Esophagus squamous epithelium (tissue), 5 donors: ENCODE measurements around the gene NR6A1. TPM values are rescaled to one million over a fixed set of nuclear protein-coding genes. Genes with fewer than 3 reads are reported as not detected.

ENCODE experiments used
- DNase-seq: peaks from one replicate; lab custom pipeline; 2025; lab: John Stamatoyannopoulos, UW
- H3K27ac ChIP-seq, 4 donors: fragments of 200-600 bp; sonication (generic); one replicate each; pipeline ENCODE4 v1.5.1; 2016 to 2019; ENCODE audit warnings: mild to moderate bottlenecking in 1 of 4
- H3K27me3 ChIP-seq, 4 donors: fragments of 200-600 bp; sonication (generic); 1 replicate in 3 of 4; 2 replicates in 1 of 4; pipeline versions ENCODE4 v1.5.1 to v1.6.0; 2017 to 2021; ENCODE audit warnings: antibody characterized with exemption in 1 of 4
- H3K36me3 ChIP-seq, 3 donors: fragments of 200-600 bp; sonication (generic); one replicate each; pipeline ENCODE4 v1.5.1; 2016 to 2019
- H3K4me1 ChIP-seq, 3 donors: fragments of 200-600 bp; sonication (generic); one replicate each; pipeline ENCODE4 v1.5.1; 2017 to 2019
- H3K4me3 ChIP-seq, 4 donors: fragments of 200-600 bp; sonication (generic); 1 replicate in 3 of 4; 2 replicates in 1 of 4; pipeline ENCODE4 v1.5.1; 2016 to 2019; ENCODE audit warnings: mild to moderate bottlenecking in 2 of 4, moderate library complexity in 1 of 4
- H3K9me3 ChIP-seq, 3 donors: fragments of 200-600 bp; sonication (generic); one replicate each; pipeline ENCODE4 v1.5.1; 2016 to 2019
- POLR2A ChIP-seq, 4 donors: fragments of 450-650 bp; IDR thresholded peaks; one replicate each; pipeline ENCODE4 v1.6.1; 2017; ENCODE audit warnings: antibody characterized with exemption in 4 of 4, mild to moderate bottlenecking in 4 of 4, moderate library complexity in 3 of 4
- WGBS, 2 donors: methylation state at CpG; one replicate each; pipeline ENCODE4 v1.1.5; 2018; 5-methylcytosine and 5-hydroxymethylcytosine counted together
- intact Hi-C: fragments of 100-400 bp; cut with DNase I; formaldehyde crosslinking; loops from one replicate; pipeline ENCODE4 v1.15.0; 2022
- total RNA-seq, 4 donors: library from RNA; depleted of rRNA; stranded (reverse); fragments of >200 nt; gene quantifications; one replicate each; pipeline ENCODE4 v1.1.0, GENCODE V29; 2016
- TF ChIP-seq, protein P1 (sequence below), 6 experiments: fragments of 450-650 bp in 4 of 6; fragments of 200-600 bp in 2 of 6; sonication (generic) in 2 of 6; IDR thresholded peaks; one replicate each; pipeline ENCODE4 v1.5.1; 2016 to 2019; ENCODE audit warnings: antibody characterized with exemption in 6 of 6, mild to moderate bottlenecking in 4 of 6, moderate library complexity in 4 of 6
- donor health status: DM: yes; HTN: yes; CAD: no.

The NR6A1 gene
- total RNA-seq, 4 donors from 2014 or later = 1.9 to 4.0 (median 2.7) TPM

- Histone ChIP-seq H3K4me3 (no peak overlapping the region), H3K36me3 (no peaks in the 10 kb centered on the region), H3K9me3 (no peaks in the 10 kb centered on the region), H3K27ac (no peak overlapping the region), H3K27me3 (peaks cover 0 to 82% (median 4%) of the 10 kb centered on the region in 4 donors), H3K4me1 (peaks cover 0 to 8% (median 7%) of the 10 kb centered on the region in 3 donors)
- DNase-seq = no peak
- WGBS, 2 donors = 71 to 81% methylated on average over 6 to 7 of the region's 7 CpGs
- no peak for TF ChIP-seq POLR2A (IDR thresholded peaks at IDR 0.05)
- TF ChIP-seq, protein P1, sequence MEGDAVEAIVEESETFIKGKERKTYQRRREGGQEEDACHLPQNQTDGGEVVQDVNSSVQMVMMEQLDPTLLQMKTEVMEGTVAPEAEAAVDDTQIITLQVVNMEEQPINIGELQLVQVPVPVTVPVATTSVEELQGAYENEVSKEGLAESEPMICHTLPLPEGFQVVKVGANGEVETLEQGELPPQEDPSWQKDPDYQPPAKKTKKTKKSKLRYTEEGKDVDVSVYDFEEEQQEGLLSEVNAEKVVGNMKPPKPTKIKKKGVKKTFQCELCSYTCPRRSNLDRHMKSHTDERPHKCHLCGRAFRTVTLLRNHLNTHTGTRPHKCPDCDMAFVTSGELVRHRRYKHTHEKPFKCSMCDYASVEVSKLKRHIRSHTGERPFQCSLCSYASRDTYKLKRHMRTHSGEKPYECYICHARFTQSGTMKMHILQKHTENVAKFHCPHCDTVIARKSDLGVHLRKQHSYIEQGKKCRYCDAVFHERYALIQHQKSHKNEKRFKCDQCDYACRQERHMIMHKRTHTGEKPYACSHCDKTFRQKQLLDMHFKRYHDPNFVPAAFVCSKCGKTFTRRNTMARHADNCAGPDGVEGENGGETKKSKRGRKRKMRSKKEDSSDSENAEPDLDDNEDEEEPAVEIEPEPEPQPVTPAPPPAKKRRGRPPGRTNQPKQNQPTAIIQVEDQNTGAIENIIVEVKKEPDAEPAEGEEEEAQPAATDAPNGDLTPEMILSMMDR (IDR thresholded peaks at IDR 0.05) = no peak
- intact Hi-C loops = no loop called here
These were observed 298.3 kb downstream of the NR6A1 start for GRCh38 chr9:124472770-124473169.

DNA sequence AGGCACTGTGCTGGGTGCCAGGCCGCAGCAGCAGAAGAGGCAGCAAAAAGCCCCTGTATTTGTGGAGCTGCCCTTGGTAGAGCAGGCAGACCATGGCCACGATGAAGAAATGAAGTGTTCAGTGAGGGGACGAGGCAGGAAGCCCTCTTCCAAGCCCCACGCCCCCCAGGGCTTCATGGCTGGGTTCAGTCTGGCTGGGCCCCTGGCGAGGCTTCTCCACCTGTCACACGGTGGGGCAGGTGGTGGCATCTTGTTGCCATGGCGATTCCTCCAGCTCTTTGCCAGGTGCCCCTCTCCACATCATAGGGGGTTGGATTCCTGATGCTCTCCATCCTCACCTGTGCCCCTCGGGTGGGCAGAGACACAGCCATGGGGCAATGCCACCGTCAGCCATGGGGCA, 299.4 kb downstream of the NR6A1 start:
- Histone ChIP-seq H3K27me3 (peaks cover 0 to 72% (median 3%) of the 10 kb centered on the region in 4 donors), H3K4me1 (no peaks in the 10 kb centered on the region), H3K27ac (no peak overlapping the region), H3K4me3 (no peak overlapping the region), H3K36me3 (no peaks in the 10 kb centered on the region), H3K9me3 (no peaks in the 10 kb centered on the region)
- intact Hi-C loops = no loop called here
- TF ChIP-seq, protein P1 (IDR thresholded peaks at IDR 0.05) = no peak
- no peak for TF ChIP-seq POLR2A (IDR thresholded peaks at IDR 0.05)
- WGBS, 2 donors = 63 to 72% methylated on average over 6 to 7 of the region's 9 CpGs
- no peak for DNase-seq

- TF ChIP-seq, protein P1 (IDR thresholded peaks at IDR 0.05) = no peak
- TF ChIP-seq POLR2A (IDR thresholded peaks at IDR 0.05) = no peak
- WGBS, 2 donors = 60 to 80% methylated on average over 1 to 2 of the region's 7 CpGs
- no peak overlapping the region for H3K27ac ChIP-seq
- no peaks in the 10 kb centered on the region for H3K36me3 ChIP-seq
- H3K27me3 ChIP-seq = peaks cover 0 to 68% (median 0%) of the 10 kb centered on the region in 4 donors
- no peaks in the 10 kb centered on the region for H3K4me1 ChIP-seq
- intact Hi-C loops = no loop called here
- H3K4me3 ChIP-seq = no peak overlapping the region
- no peak for DNase-seq
- no peaks in the 10 kb centered on the region for H3K9me3 ChIP-seq
These were observed 300.4 kb downstream of the NR6A1 start for GRCh38 chr9:124470726-124471125.

DNA sequence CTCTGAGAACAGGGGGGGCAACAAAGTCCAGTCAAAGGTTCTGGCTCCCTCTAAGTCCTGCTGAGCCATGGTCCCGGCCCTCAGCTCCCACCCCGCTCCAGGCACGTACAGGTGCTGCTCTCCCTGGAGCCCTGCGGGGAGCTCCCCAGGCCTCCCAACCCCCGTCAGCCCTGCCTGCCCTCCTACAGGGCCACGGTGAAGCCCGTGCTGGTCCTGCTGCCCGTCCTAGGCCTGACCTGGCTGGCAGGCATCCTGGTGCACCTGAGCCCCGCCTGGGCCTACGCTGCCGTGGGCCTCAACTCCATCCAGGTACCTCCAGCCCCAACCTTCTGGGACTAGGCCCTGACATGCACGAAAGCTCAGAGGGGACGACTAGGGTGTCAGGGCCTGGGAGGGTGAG, 300.8 kb downstream of the NR6A1 start:
- no peaks in the 10 kb centered on the region for H3K4me1 ChIP-seq
- H3K27me3 ChIP-seq = peaks cover 0 to 64% (median 0%) of the 10 kb centered on the region in 4 donors
- intact Hi-C loops = no loop called here
- no peaks in the 10 kb centered on the region for H3K36me3 ChIP-seq
- TF ChIP-seq, protein P1 (IDR thresholded peaks at IDR 0.05) = no peak
- TF ChIP-seq POLR2A (IDR thresholded peaks at IDR 0.05) = no peak
- H3K27ac ChIP-seq = no peak overlapping the region
- no peaks in the 10 kb centered on the region for H3K9me3 ChIP-seq
- 75 to 89% methylated on average over 2 to 3 of the region's 13 CpGs for WGBS, 2 donors
- DNase-seq = no peak
- H3K4me3 ChIP-seq = no peak overlapping the region

GRCh38 chr9:124469011-124469832, 301.9 kb downstream of the NR6A1 start:
- Histone ChIP-seq H3K4me3 (no peak overlapping the region), H3K27me3 (peaks cover 0 to 53% (median 0%) of the 10 kb centered on the region in 4 donors), H3K36me3 (no peaks in the 10 kb centered on the region), H3K9me3 (no peaks in the 10 kb centered on the region), H3K4me1 (no peaks in the 10 kb centered on the region), H3K27ac (no peak overlapping the region)
- intact Hi-C loops = no loop called here
- WGBS, 2 donors = 65 to 67% methylated on average over 10 to 13 of the region's 28 CpGs
- TF ChIP-seq, protein P1 (IDR thresholded peaks at IDR 0.05) = no peak
- no peak for TF ChIP-seq POLR2A (IDR thresholded peaks at IDR 0.05)
- no peak for DNase-seq
